Peyer's patch (tissue), 4 donors: ENCODE results near the gene MAP2K1. TPM values are rescaled to one million over a fixed set of nuclear protein-coding genes. Genes with fewer than 3 reads are reported as not detected.
"Not testable (repeated sequence)": the region's sequence is repeated elsewhere in the genome, so short reads cannot be mapped to it uniquely, and the experiment has no call there.

Experiments
- DNase-seq, 3 donors: peaks; one replicate each; pipeline ENCODE4 v3.0.0-alpha.2; 2017 to 2019
- H3K27ac ChIP-seq, 4 donors: fragments of 200-600 bp; sonication (generic); one replicate each; pipeline ENCODE4 v1.5.1; 2016 to 2019
- H3K27me3 ChIP-seq, 2 donors: fragments of 200-600 bp; sonication (generic); one replicate each; pipeline ENCODE4 v1.5.1; 2019
- H3K36me3 ChIP-seq, 3 donors: fragments of 200-600 bp; sonication (generic); one replicate each; pipeline ENCODE4 v1.5.1; 2016 to 2019
- H3K4me1 ChIP-seq, 4 donors: fragments of 200-600 bp; sonication (generic); one replicate each; pipeline ENCODE4 v1.5.1; 2016 to 2019
- H3K4me3 ChIP-seq, 4 donors: fragments of 200-600 bp; sonication (generic); 1 replicate in 3 of 4; 2 replicates in 1 of 4; pipeline ENCODE4 v1.5.1; 2016 to 2019; ENCODE audit warnings: mild to moderate bottlenecking in 1 of 4
- H3K9me3 ChIP-seq, 4 donors: fragments of 200-600 bp; sonication (generic); one replicate each; pipeline ENCODE4 v1.5.1; 2016 to 2019; ENCODE audit warnings: mild to moderate bottlenecking in 1 of 4
- CTCF ChIP-seq, 6 experiments: fragments of 450-650 bp in 4 of 6; fragments of 200-600 bp in 2 of 6; sonication (generic) in 1 of 6; IDR thresholded peaks; one replicate each; pipeline ENCODE4 v1.5.1; 2017 to 2019; ENCODE audit warnings: antibody characterized with exemption in 6 of 6, mild to moderate bottlenecking in 3 of 6, moderate library complexity in 1 of 6
- POLR2A ChIP-seq, 2 donors: fragments of 450-650 bp; IDR thresholded peaks; one replicate each; pipeline ENCODE4 v1.5.1; 2017; ENCODE audit warnings: antibody characterized with exemption in 2 of 2, mild to moderate bottlenecking in 2 of 2, moderate library complexity in 2 of 2
- total RNA-seq, 4 donors: library from RNA; depleted of rRNA; stranded (reverse); fragments of >200 nt; gene quantifications; one replicate each; pipeline ENCODE4 v1.1.0, GENCODE V29; 2016

The MAP2K1 gene
- total RNA-seq, 4 donors from 2014 or later, result 12.7 to 47.9 (median 27.7) TPM

GRCh38 chr15:66390678-66391077 is 4.0 kb downstream of the MAP2K1 start:
- no peaks in the 10 kb centered on the region for H3K27me3 ChIP-seq
- TF ChIP-seq POLR2A (IDR thresholded peaks at IDR 0.05), result no peak
- no peak for TF ChIP-seq CTCF (IDR thresholded peaks at IDR 0.05)
- H3K4me3 ChIP-seq, result no peak overlapping the region
- peak overlapping the region in 2 of 4 donors; percentile 22 to 50 for H3K27ac ChIP-seq
- peak in 2 of 3 donors; percentile 55 to 68 for DNase-seq
- no peaks in the 10 kb centered on the region for H3K9me3 ChIP-seq
- H3K36me3 ChIP-seq, result no peaks in the 10 kb centered on the region
- H3K4me1 ChIP-seq, result peaks cover 0 to 37% (median 13%) of the 10 kb centered on the region in 4 donors

GRCh38 chr15:66393037-66393436 is 6.3 kb downstream of the MAP2K1 start:
- not testable (repeated sequence) for H3K27ac ChIP-seq, DNase-seq, H3K9me3 ChIP-seq, H3K27me3 ChIP-seq, H3K36me3 ChIP-seq, H3K4me3 ChIP-seq
- peaks cover 0 to 29% (median 11%) of the 10 kb centered on the region in 4 donors for H3K4me1 ChIP-seq

GRCh38 chr15:66394472-66394871 is 7.8 kb downstream of the MAP2K1 start:
- H3K4me3 ChIP-seq, result no peak overlapping the region
- no peak for DNase-seq
- no peaks in the 10 kb centered on the region for H3K27me3 ChIP-seq
- TF ChIP-seq POLR2A (IDR thresholded peaks at IDR 0.05) (no peak), CTCF (IDR thresholded peaks at IDR 0.05) (no peak)
- H3K9me3 ChIP-seq, result no peaks in the 10 kb centered on the region
- no peaks in the 10 kb centered on the region for H3K36me3 ChIP-seq
- H3K27ac ChIP-seq, result no peak overlapping the region
- peaks cover 0 to 19% (median 10%) of the 10 kb centered on the region in 4 donors for H3K4me1 ChIP-seq

GRCh38 chr15:66394915-66395314 is 8.2 kb downstream of the MAP2K1 start:
- no peak for TF ChIP-seq POLR2A (IDR thresholded peaks at IDR 0.05)
- no peak for TF ChIP-seq CTCF (IDR thresholded peaks at IDR 0.05)
- no peaks in the 10 kb centered on the region for H3K36me3 ChIP-seq
- no peak overlapping the region for H3K4me3 ChIP-seq
- no peaks in the 10 kb centered on the region for H3K9me3 ChIP-seq
- H3K27me3 ChIP-seq, result no peaks in the 10 kb centered on the region
- DNase-seq, result no peak
- H3K4me1 ChIP-seq, result peaks cover 0 to 16% (median 8%) of the 10 kb centered on the region in 4 donors
- no peak overlapping the region for H3K27ac ChIP-seq

GRCh38 chr15:66399276-66399675 is 12.6 kb downstream of the MAP2K1 start:
- peaks cover 0 to 7% (median 0%) of the 10 kb centered on the region in 4 donors for H3K4me1 ChIP-seq
- H3K9me3 ChIP-seq, result no peaks in the 10 kb centered on the region
- no peak overlapping the region for H3K27ac ChIP-seq
- no peak for DNase-seq
- no peak overlapping the region for H3K4me3 ChIP-seq
- H3K27me3 ChIP-seq, result no peaks in the 10 kb centered on the region
- no peaks in the 10 kb centered on the region for H3K36me3 ChIP-seq
- no peak for TF ChIP-seq CTCF (IDR thresholded peaks at IDR 0.05)
- no peak for TF ChIP-seq POLR2A (IDR thresholded peaks at IDR 0.05)

- Histone ChIP-seq H3K27me3 (no peaks in the 10 kb centered on the region), H3K4me1 (peaks cover 0 to 7% (median 0%) of the 10 kb centered on the region in 4 donors), H3K4me3 (no peak overlapping the region), H3K9me3 (no peaks in the 10 kb centered on the region), H3K36me3 (no peaks in the 10 kb centered on the region), H3K27ac (no peak overlapping the region)
- DNase-seq, result no peak
- TF ChIP-seq POLR2A (IDR thresholded peaks at IDR 0.05) (no peak), CTCF (IDR thresholded peaks at IDR 0.05) (no peak)
Observed at GRCh38 chr15:66400351-66400774, 13.7 kb downstream of the MAP2K1 start.
